ENCODE data around the gene UMOD.

Gene UMOD

DNA sequence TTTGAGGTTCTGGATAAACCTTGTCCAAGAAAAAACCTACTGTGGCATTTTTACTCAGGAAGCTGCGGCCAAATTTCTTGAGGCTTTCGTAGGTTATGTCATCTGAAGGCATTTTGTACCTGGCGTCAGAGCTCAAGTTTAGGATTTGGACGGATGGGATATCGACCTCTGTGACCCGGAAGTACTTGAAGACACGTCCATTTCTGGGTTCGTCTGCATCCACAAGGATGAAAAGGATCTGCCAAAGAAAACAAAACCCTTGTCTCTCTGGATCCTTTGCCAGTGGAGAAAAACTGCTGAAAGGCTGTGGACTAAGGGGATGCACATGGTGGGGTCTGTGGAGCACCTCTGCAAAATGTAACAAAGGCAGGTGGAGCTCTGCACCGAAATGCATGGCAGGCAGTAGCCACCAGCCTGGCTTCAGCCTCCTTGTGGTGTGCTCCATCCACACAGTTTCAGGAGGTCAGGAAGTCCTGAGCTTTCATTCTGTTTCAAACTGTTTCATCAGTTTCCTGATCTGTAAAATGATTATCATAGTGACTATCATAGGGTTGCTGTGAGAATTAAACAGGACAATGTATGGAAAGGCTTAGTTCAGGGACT, 17.0 kb upstream of the UMOD start:
- no peak for DNase-seq
- intact Hi-C loops (cut with DNase I) = no loop called here

- intact Hi-C loops (cut with DNase I) = no loop called here
- DNase-seq = no peak
Measured at GRCh38 chr16:20364051-20364450, 11.5 kb upstream of the UMOD start.

- intact Hi-C loops (cut with DNase I) = no loop called here
- no peak for DNase-seq
Measured at GRCh38 chr16:20363191-20363590, 10.7 kb upstream of the UMOD start.

DNA sequence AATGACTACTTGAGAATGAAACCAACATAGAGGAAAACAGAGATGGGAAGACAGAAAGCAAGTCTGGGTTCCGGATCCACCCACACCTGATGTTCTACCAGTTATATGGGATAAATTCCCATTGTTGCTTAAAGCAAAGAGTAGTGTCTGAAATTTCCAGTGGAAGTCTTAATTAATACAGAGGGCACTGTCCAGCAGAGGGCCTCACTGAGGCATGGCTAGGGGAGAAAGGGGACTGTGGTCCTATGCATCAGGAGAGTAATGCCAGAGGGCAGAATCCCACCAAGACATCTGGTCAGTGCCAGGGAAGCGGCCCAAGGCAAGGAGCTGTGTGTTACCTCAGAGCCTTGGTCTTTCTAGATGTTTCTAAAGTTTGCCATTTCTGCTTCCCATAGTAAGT, 7.5 kb upstream of the UMOD start:
- intact Hi-C loops (cut with DNase I) = no loop called here
- DNase-seq = no peak

DNA sequence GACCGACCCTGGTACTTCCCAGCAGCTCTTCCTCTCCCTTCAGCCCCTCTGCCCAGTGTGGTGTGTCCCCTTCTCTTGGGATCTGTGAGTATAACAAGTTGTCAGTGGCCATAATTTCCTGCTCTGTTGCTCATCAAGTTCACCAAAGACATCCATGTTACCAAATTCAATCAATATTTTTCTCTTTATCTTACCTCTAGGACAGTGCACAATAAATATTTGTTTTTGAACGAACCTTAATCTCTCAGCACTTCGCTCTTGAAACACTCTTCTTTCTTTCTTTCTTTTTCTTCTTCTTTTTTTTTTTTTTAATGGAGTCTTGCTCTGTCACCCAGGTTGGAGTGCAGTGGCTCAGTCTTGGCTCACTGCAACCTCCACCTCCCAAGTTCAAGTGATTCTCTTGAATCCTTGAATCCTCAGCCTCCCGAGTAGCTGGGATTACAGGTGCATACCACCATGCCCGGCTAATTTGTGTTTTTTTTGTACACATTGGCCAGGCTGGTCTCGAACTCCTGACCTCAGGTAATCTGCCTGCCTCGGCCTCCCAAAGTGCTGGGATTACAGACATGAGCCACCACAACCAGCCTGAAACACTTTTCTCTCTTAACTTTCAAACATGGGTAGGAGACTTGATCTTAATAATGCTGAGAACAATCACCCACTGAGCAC, 2.7 kb upstream of the UMOD start:
- intact Hi-C loops (cut with DNase I) = no loop called here
- no peak for DNase-seq

DNA sequence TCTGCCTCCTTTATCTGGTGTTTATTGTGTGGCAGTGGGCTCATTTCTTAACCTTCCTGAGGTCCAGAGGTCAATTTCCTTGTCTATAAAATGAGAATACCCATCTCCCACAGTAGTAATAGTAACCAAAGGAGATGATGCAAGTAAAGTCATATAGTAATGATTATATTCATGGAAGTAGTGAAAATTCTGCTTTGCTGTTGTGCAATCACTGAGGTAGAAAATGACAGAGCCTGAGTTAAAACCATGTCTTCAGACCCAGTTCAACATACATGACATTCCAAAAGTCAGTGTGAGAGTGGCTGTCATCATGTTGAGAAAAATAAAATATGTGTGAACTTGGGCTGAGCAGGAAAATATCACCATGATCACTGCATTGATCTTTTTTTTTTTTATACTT, 864 bp upstream of the UMOD start:
- intact Hi-C loops (cut with DNase I) = no loop called here
- DNase-seq = no peak

DNA sequence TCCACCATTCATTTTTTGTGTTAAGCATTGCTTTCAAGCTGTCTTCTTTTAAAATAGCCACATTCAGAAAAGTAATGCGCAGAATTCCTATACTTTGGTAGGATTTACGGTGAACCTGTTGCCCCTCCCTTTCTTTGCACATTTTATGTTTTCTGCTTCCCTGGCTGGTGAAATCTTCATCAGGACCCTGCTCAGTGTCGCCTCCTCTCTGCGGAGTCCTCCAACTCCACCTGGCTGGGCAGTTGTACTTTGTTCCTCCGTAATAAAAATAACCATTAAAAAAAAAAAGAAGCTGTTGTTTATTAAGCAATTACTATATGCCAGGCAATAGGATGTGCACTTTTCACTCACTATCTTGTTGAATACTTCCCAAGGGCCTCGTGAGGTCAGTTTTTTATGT, 2.9 kb downstream of the UMOD start:
- DNase-seq = no peak

DNA sequence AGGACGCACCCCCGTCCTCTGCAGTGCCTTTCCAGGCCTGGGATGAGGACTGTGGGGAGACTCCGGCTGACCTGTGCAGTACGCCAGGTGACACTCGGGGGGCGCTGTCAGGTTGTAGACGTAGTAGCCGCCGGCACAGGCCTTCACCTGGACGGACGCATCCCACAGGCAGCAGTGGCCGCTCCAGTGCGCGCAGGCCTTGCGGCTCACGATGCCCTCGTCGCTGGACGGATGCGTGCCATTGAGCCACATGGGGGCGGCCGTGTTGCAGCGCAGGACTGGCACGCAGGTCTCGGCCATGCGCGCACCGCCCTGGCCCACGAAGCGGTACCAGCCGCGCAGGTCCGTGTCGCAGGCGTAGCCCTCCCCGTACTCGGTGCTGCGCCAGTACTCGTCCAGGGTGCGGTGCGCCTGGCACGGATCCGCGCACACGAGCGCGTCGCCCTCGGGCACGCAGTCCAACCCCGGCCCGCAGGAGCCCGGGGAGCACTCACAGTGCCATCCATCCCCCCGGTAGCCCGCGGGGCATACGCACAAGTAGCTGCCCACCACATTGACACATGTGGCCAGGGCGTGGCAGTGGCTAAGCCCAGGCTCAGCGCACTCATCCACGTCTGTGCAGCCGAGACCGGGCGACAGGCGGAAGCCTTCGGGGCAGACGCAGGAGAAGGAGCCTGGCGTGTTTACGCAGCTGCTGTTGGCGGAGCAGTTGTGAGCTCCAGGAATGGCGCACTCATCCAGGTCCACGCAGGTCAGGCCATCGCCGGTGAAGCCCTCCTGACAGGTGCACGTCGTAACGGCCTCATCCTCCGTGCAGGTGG, 3.9 kb downstream of the UMOD start:
- DNase-seq = no peak
- intact Hi-C loops (cut with DNase I) = no loop called here

More for the DNA sequence above, 2.9 kb downstream of the UMOD start:
- intact Hi-C loops (cut with DNase I) = no loop called here

- intact Hi-C loops (cut with DNase I) = no loop called here
- DNase-seq = no peak
Measured at GRCh38 chr16:20347666-20348364, 4.7 kb downstream of the UMOD start.

- no peak for DNase-seq
- intact Hi-C loops (cut with DNase I) = no loop called here
Measured at GRCh38 chr16:20344611-20345010, 7.9 kb downstream of the UMOD start.

- intact Hi-C loops (cut with DNase I) = no loop called here
- DNase-seq = no peak
Measured at GRCh38 chr16:20339744-20340143, 12.8 kb downstream of the UMOD start.

- intact Hi-C loops (cut with DNase I) = no loop called here
- DNase-seq = no peak
Measured at GRCh38 chr16:20336955-20337354, 15.6 kb downstream of the UMOD start.

GRCh38 chr16:20334396-20334795, 18.1 kb downstream of the UMOD start:
- intact Hi-C loops (cut with DNase I) = no loop called here
- no peak for DNase-seq

GRCh38 chr16:20333120-20333519, 19.4 kb downstream of the UMOD start:
- DNase-seq = no peak
- intact Hi-C loops (cut with DNase I) = no loop called here

GRCh38 chr16:20332411-20332810, 20.1 kb downstream of the UMOD start:
- intact Hi-C loops (cut with DNase I) = no loop called here

DNA sequence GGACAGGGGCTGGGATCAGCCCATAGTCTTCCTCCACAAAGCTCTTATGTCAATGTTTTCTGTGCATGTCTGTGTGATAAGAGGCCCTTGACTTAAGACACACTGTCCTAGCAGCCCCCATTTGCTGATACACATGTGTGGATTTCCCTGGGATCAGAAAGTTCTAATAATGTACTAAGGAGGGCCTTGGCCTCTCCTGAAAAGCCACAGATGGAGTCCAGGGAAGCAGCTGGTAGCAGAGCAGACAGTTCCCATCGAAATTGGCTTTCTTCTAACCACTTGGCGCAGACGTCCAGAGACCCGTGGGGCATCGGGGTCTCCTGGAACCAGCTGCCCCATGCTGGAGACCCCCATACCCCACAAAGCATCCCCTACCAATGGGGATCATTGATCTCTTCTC, 20.9 kb downstream of the UMOD start:
- intact Hi-C loops (cut with DNase I) = no loop called here
- DNase-seq = no peak

More at GRCh38 chr16:20332411-20332810, 20.1 kb downstream of the UMOD start:
- DNase-seq = no peak

DNA sequence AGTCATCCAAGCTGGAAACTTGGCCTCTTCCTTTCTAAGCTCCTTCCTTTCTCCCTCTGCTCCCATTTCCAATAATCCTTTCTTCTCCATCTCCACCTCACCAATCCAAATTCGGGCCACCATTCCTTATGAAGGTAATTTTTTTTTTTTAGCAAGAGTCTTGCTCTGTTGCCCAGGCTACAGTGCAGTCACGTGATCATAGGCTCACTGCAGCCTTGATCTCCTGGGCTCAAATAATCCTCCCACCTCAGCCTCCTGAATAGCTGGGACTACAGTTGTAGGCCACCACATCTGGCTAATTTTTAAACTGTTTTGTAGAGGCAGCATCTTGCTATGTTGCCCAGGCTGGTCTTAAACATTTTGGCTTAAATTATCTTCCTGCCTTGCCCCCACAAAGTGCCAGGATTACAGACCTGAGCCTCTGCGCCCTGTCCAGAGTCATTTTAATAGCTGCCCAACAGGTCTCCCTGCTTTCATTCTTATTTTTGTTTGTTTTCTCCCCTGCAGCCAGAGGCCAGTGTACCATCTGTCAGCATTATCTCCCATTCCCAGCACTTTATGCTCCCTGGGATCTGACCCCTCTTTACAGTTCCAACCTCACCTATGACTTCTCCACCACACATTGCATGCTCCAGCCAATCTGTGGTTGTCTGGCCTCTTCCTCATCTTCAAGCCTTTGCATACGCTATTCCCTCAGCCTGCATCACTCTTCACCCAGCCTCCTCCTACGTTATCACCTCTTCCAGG, 22.9 kb downstream of the UMOD start:
- DNase-seq = no peak
- intact Hi-C loops (cut with DNase I) = no loop called here

GRCh38 chr16:20327444-20328041, 25.0 kb downstream of the UMOD start, which contains the start of gene GP2:
GP2 (minus strand) TSS chr16:20327513; CDS start chr16:20326431, 1,082 bp downstream.
- intact Hi-C loops (cut with DNase I) = no loop called here
- no peak for DNase-seq

GRCh38 chr16:20326321-20326720, 26.2 kb downstream of the UMOD start:
- DNase-seq = no peak
- intact Hi-C loops (cut with DNase I) = no loop called here

- DNase-seq = no peak
- intact Hi-C loops (cut with DNase I) = no loop called here
Measured at GRCh38 chr16:20325005-20325404, 27.5 kb downstream of the UMOD start.

Measured in posterior cingulate gyrus (tissue), 11 donors.